Astrocyte (in vitro differentiated cells and primary cell): ENCODE results near the gene RBSN. TPM values are rescaled to one million over a fixed set of nuclear protein-coding genes. Genes with fewer than 3 reads are reported as not detected.

Experiments used
- DNase-seq: peaks from one replicate; pipeline ENCODE4 v3.0.0-alpha.2; 2010; ENCODE audit warnings: low read depth
- FAIRE-seq: peaks from 2 replicates; lab custom pipeline; 2011; peaks lifted over from hg19 to GRCh38; lab: Jason Lieb, UNC
- H2AFZ ChIP-seq: 2 replicates; pipeline ENCODE4 v1.6.0; 2012; ENCODE audit warnings: low read depth, low read length, inconsistent platforms
- H3K27ac ChIP-seq: 2 replicates; pipeline ENCODE4 v1.5.1; 2011; ENCODE audit warnings: low read depth, low read length, inconsistent platforms
- H3K27me3 ChIP-seq: 2 replicates; pipeline ENCODE4 v1.6.0; 2011; ENCODE audit warnings: low read length, inconsistent platforms; ENCODE audit not compliant: insufficient read depth
- H3K36me3 ChIP-seq: 2 replicates; pipeline ENCODE4 v1.5.1; 2011; ENCODE audit warnings: low read length, inconsistent platforms; ENCODE audit not compliant: insufficient read depth
- H3K4me1 ChIP-seq: 2 replicates; pipeline ENCODE4 v1.5.1; 2011; ENCODE audit warnings: low read length, inconsistent platforms; ENCODE audit not compliant: insufficient read depth
- H3K4me2 ChIP-seq: 2 replicates; pipeline ENCODE4 v1.6.0; 2012; ENCODE audit warnings: low read length, inconsistent platforms
- H3K4me3 ChIP-seq: 2 replicates; pipeline ENCODE4 v1.5.1; 2011; ENCODE audit warnings: low read depth, mild to moderate bottlenecking, low read length, inconsistent platforms; ENCODE audit not compliant: insufficient read depth
- H3K79me2 ChIP-seq: 2 replicates; pipeline ENCODE4 v1.6.0; 2012; ENCODE audit warnings: mild to moderate bottlenecking, low read length, inconsistent platforms; ENCODE audit not compliant: insufficient read depth
- H3K9ac ChIP-seq: 2 replicates; pipeline ENCODE4 v1.6.0; 2012; ENCODE audit warnings: mild to moderate bottlenecking, low read length, inconsistent platforms
- H3K9me3 ChIP-seq: 2 replicates; pipeline ENCODE4 v1.5.1; 2012; ENCODE audit warnings: low read depth, mild to moderate bottlenecking, low read length, inconsistent platforms; ENCODE audit not compliant: insufficient read depth
- H4K20me1 ChIP-seq: 2 replicates; pipeline ENCODE4 v1.6.0; 2012; ENCODE audit warnings: low read length, inconsistent platforms; ENCODE audit not compliant: insufficient read depth
- H3K27ac Mint-ChIP-seq: one replicate; pipeline ENCODE4 v1.8.0; 2021; ENCODE audit warnings: mild to moderate bottlenecking, mixed read lengths; ENCODE audit not compliant: unreplicated experiment
- H3K27me3 Mint-ChIP-seq: one replicate; pipeline ENCODE4 v1.8.0; 2021; ENCODE audit warnings: low read depth, mixed read lengths; ENCODE audit not compliant: unreplicated experiment
- H3K36me3 Mint-ChIP-seq: one replicate; pipeline ENCODE4 v1.8.0; 2021; ENCODE audit warnings: low read depth, mixed read lengths; ENCODE audit not compliant: unreplicated experiment
- H3K4me1 Mint-ChIP-seq: one replicate; pipeline ENCODE4 v1.8.0; 2021; ENCODE audit warnings: low read depth, mixed read lengths; ENCODE audit not compliant: unreplicated experiment
- H3K4me3 Mint-ChIP-seq: one replicate; pipeline ENCODE4 v1.8.0; 2021; ENCODE audit warnings: mild to moderate bottlenecking, moderate library complexity, mixed read lengths; ENCODE audit not compliant: unreplicated experiment
- H3K9me3 Mint-ChIP-seq: one replicate; pipeline ENCODE4 v1.8.0; 2021; ENCODE audit warnings: mild to moderate bottlenecking, mixed read lengths; ENCODE audit not compliant: unreplicated experiment
- CTCF ChIP-seq: IDR thresholded peaks from 2 replicates; pipeline ENCODE4 v1.5.1; 2011; ENCODE audit warnings: low read depth, mild to moderate bottlenecking, inconsistent platforms, low read length, moderate library complexity; ENCODE audit not compliant: insufficient read depth
- EZH2 ChIP-seq: IDR thresholded peaks from 2 replicates; pipeline ENCODE4 v1.6.1; 2012; ENCODE audit warnings: mild to moderate bottlenecking, low read length, inconsistent platforms; ENCODE audit not compliant: insufficient read depth
- total RNA-seq: library from RNA; stranded (reverse); gene quantifications from 2 replicates; pipeline ENCODE4 v1.2.1, GENCODE V29; 2021

The RBSN gene
- total RNA-seq, 1 donor from 2014 or later, result 20.3 TPM

- H3K27ac ChIP-seq, result no peak overlapping the region
- H3K27me3 Mint-ChIP-seq, result peaks cover 13% of the 10 kb centered on the region
Measured at GRCh38 chr3:15120986-15121385, 22.0 kb upstream of the RBSN start.

GRCh38 chr3:15117011-15117410 lies 18.1 kb upstream of the RBSN start:
- Histone ChIP-seq H3K27me3 (peaks cover 10% of the 10 kb centered on the region), H3K27ac (no peak overlapping the region), H3K4me3 (no peak overlapping the region), H3K79me2 (no peaks in the 10 kb centered on the region), H4K20me1 (no peaks in the 10 kb centered on the region), H2AFZ (no peak overlapping the region), H3K4me2 (no peak overlapping the region), H3K9me3 (no peaks in the 10 kb centered on the region), H3K4me1 (no peaks in the 10 kb centered on the region), H3K36me3 (no peaks in the 10 kb centered on the region), H3K9ac (no peak overlapping the region)
- Mint-ChIP-seq H3K9me3 (no peaks in the 10 kb centered on the region), H3K27ac (no peak overlapping the region), H3K27me3 (peaks cover 28% of the 10 kb centered on the region), H3K36me3 (no peaks in the 10 kb centered on the region), H3K4me1 (no peaks in the 10 kb centered on the region), H3K4me3 (no peak overlapping the region)
- TF ChIP-seq EZH2 (no peak), CTCF (no peak)
- DNase-seq (no peak), FAIRE-seq (no peak)

More at GRCh38 chr3:15120986-15121385, 22.0 kb upstream of the RBSN start:
- Histone ChIP-seq H3K9ac (no peak overlapping the region), H2AFZ (no peak overlapping the region), H3K79me2 (no peaks in the 10 kb centered on the region), H3K4me1 (no peaks in the 10 kb centered on the region), H3K27me3 (peaks cover 5% of the 10 kb centered on the region), H4K20me1 (no peaks in the 10 kb centered on the region), H3K4me2 (no peak overlapping the region), H3K9me3 (no peaks in the 10 kb centered on the region), H3K36me3 (no peaks in the 10 kb centered on the region), H3K4me3 (no peak overlapping the region)
- TF ChIP-seq EZH2 (no peak), CTCF (no peak)
- no peak overlapping the region for H3K4me3 Mint-ChIP-seq
- H3K36me3 Mint-ChIP-seq, result no peaks in the 10 kb centered on the region
- H3K27ac Mint-ChIP-seq, result no peak overlapping the region
- no peaks in the 10 kb centered on the region for H3K9me3 Mint-ChIP-seq
- DNase-seq (no peak), FAIRE-seq (no peak)
- H3K4me1 Mint-ChIP-seq, result no peaks in the 10 kb centered on the region

GRCh38 chr3:15116032-15116669 lies 17.2 kb upstream of the RBSN start:
- Mint-ChIP-seq H3K27ac (no peak overlapping the region), H3K27me3 (peaks cover 26% of the 10 kb centered on the region), H3K9me3 (no peaks in the 10 kb centered on the region), H3K4me1 (no peaks in the 10 kb centered on the region), H3K4me3 (no peak overlapping the region), H3K36me3 (no peaks in the 10 kb centered on the region)
- Histone ChIP-seq H3K36me3 (no peaks in the 10 kb centered on the region), H2AFZ (no peak overlapping the region), H3K9me3 (no peaks in the 10 kb centered on the region), H3K27ac (no peak overlapping the region), H3K4me2 (no peak overlapping the region), H3K9ac (no peak overlapping the region), H4K20me1 (no peaks in the 10 kb centered on the region), H3K4me1 (no peaks in the 10 kb centered on the region), H3K79me2 (no peaks in the 10 kb centered on the region), H3K4me3 (no peak overlapping the region), H3K27me3 (peaks cover 10% of the 10 kb centered on the region)
- TF ChIP-seq CTCF (no peak), EZH2 (no peak)
- DNase-seq (no peak), FAIRE-seq (no peak)
